ENCODE data around the gene EOLA2.
"Not testable (repeated sequence)": the region's sequence is repeated elsewhere in the genome, so short reads cannot be mapped to it uniquely, and the experiment has no call there.

Gene EOLA2

GRCh38 chrX:149923836-149924235 lies 14.5 kb downstream of the EOLA2 start:
- not testable (repeated sequence) for H3K4me3 ChIP-seq; H3K27ac ChIP-seq; DNase-seq (ENCODE audit: low spot score)

GRCh38 chrX:149916745-149917392 lies 21.4 kb downstream of the EOLA2 start:
- no peak overlapping the region for H3K4me3 ChIP-seq
- no peak overlapping the region for H3K27ac ChIP-seq
- TF ChIP-seq CTCF (IDR thresholded peaks at IDR 0.05) = no peak
- no peak for DNase-seq (ENCODE audit: low spot score)

- no peak for DNase-seq (ENCODE audit: low spot score)
- TF ChIP-seq CTCF (IDR thresholded peaks at IDR 0.05) = no peak
- Histone ChIP-seq H3K27ac (no peak overlapping the region), H3K4me3 (no peak overlapping the region)
Observed at GRCh38 chrX:149910178-149910695, 28.1 kb downstream of the EOLA2 start.

- no peak for TF ChIP-seq CTCF (IDR thresholded peaks at IDR 0.05)
- no peak overlapping the region for H3K4me3 ChIP-seq
- no peak overlapping the region for H3K27ac ChIP-seq
- no peak for DNase-seq (ENCODE audit: low spot score)
Observed at GRCh38 chrX:149909324-149910177, 28.7 kb downstream of the EOLA2 start.

GRCh38 chrX:149908727-149909126 lies 29.6 kb downstream of the EOLA2 start:
- DNase-seq (ENCODE audit: low spot score) = no peak
- Histone ChIP-seq H3K4me3 (no peak overlapping the region), H3K27ac (no peak overlapping the region)
- TF ChIP-seq CTCF (IDR thresholded peaks at IDR 0.05) = no peak

- no peak for TF ChIP-seq CTCF (IDR thresholded peaks at IDR 0.05)
- no peak overlapping the region for H3K27ac ChIP-seq
- DNase-seq (ENCODE audit: low spot score) = no peak
- no peak overlapping the region for H3K4me3 ChIP-seq
Observed at GRCh38 chrX:149908308-149908707, 30.0 kb downstream of the EOLA2 start.

- TF ChIP-seq CTCF (IDR thresholded peaks at IDR 0.05) = no peak
- DNase-seq (ENCODE audit: low spot score) = no peak
- Histone ChIP-seq H3K4me3 (peak overlapping the region; percentile 40), H3K27ac (no peak overlapping the region)
Observed at GRCh38 chrX:149903889-149904748, 34.2 kb downstream of the EOLA2 start.

All from coronary artery (tissue), 2 donors.